ENCODE data around the gene RIMS1. TPM values are rescaled to one million over a fixed set of nuclear protein-coding genes. Genes with fewer than 3 reads are reported as not detected.

The RIMS1 gene
- total RNA-seq, 1 donor from 2014 or later: 0.48 TPM

- ATAC-seq: no peak
Measured at GRCh38 chr6:72111611-72112010, 225.3 kb downstream of the RIMS1 start.

- ATAC-seq: no peak
Measured at GRCh38 chr6:72130327-72130726, 244.0 kb downstream of the RIMS1 start.

- no peak for ATAC-seq
Measured at GRCh38 chr6:72132427-72132826, 246.1 kb downstream of the RIMS1 start.

- ATAC-seq: no peak
Measured at GRCh38 chr6:72132851-72133250, 246.5 kb downstream of the RIMS1 start.

DNA sequence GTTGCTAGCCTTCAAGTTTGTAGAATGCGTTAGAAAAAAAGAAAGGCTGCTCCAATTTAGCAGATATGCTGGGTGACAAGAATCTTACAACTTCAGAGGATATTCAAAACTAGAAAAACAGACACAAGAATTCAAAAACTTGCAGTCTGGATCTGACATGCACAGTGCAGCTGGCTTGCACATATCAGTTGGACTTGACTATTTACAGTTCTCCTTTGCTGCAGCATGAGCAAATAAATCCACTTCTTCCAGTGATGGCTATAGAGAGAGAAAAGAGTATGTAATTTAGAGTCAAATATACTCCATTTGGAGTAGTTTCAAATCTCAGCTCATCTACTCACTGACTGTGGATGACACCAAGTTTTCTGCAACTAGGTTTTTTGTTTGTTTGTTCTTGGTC is 247.0 kb downstream of the RIMS1 start:
- ATAC-seq: no peak

DNA sequence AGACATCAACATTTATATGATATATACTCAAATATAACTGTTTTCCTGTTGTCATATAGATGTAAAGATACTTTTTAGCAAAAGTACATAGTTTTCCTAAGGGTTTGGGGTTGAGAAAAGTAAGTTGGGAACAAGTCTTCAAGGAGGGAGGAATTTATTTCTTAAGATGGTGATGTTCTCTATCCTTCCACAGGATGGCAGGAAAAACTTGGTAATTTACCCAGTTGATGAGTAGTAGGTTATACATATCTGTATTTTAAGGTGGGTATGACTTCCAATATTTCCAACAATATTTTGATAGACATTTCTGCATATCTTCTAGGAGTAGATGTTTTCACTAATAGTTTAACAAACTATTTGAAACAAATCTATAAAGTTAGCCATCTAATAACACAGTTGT is 254.4 kb downstream of the RIMS1 start:
- ATAC-seq: no peak

GRCh38 chr6:72149715-72150114 is 263.4 kb downstream of the RIMS1 start:
- ATAC-seq: no peak

GRCh38 chr6:72151742-72152141 is 265.4 kb downstream of the RIMS1 start:
- ATAC-seq: no peak

DNA sequence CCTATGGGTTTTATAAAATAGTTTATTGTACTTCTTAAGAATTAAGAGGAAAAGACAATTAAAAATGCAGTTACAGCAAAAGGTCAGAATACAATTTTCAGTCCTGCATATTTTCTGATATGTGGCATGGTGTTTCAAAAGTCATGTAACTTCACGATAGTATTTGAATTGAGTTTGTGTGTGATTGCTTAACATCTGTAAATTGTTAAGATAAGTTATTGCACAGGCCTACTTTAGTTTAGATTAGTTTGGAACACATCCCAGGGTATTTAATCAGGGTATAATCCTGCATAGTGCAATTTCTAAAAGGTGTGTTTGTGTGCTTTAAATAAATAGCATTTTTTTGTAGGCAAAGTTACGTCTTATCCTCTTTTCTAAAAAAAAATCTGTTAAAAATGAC is 289.6 kb downstream of the RIMS1 start:
- ATAC-seq: no peak

DNA sequence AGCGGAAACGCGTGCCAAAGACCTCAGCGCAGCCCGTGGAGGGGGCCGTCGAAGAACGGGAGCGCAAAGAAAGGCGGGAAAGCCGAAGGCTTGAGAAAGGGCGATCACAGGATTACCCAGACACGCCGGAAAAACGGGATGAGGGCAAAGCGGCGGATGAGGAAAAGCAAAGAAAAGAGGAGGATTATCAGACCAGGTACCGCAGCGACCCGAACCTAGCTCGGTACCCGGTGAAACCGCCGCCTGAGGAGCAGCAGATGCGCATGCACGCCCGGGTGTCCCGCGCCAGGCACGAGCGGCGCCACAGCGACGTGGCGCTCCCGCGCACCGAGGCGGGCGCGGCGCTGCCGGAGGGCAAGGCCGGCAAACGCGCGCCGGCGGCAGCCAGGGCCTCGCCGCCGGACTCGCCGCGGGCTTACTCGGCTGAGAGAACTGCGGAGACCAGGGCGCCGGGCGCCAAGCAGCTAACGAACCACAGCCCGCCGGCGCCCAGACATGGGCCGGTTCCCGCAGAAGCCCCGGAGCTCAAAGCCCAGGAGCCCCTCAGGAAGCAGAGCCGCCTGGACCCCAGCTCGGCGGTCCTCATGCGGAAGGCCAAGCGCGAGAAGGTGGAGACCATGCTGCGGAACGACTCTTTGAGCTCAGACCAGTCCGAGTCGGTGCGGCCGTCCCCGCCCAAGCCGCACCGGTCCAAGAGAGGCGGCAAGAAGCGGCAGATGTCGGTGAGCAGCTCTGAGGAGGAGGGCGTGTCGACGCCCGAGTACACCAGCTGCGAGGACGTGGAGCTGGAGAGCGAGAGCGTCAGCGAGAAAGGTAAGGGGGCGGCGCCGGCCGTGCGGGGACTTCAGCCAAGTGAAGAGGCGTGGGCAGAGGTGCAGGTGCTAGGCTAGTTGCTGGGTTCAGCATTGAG is 296.2 kb downstream of the RIMS1 start:
- ATAC-seq: peak; percentile 73

GRCh38 chr6:72203983-72204382 is 317.6 kb downstream of the RIMS1 start:
- ATAC-seq: no peak

DNA sequence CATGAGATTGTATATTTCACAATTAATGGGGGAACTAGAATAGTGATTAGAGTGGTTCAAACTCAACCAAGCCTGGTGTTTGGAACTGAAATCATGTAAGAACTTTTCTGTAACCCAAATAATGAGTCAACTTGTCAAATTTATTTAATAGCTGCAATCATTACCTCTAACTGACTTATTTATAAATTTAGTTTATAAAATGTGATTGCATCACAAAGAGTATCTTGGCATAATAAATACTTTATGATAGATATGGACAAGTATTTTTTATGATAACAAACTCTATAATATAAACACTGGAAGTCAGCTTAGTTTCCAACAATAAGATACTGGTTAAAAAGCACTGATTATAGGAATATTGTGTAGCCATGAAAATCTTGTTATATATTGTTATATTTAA is 319.1 kb downstream of the RIMS1 start:
- no peak for ATAC-seq

DNA sequence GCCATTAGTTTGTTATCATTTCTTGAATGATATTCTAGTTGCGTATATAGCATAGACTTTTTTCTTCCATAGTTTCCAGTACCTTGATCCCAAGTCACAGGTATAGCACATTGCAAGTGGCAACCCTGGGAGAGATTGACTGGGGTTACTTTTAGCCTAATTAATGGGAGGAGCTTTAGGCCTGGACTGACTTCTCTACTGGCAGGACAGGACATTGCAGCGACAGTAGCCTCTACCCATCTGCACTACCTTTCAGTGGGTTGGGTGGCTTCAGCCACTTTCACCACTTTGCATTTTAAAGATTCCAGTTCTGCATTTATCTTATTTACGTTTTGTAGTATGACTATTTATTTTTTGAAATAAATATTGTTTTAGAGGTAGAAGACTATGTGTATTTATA is 320.3 kb downstream of the RIMS1 start:
- no peak for ATAC-seq

DNA sequence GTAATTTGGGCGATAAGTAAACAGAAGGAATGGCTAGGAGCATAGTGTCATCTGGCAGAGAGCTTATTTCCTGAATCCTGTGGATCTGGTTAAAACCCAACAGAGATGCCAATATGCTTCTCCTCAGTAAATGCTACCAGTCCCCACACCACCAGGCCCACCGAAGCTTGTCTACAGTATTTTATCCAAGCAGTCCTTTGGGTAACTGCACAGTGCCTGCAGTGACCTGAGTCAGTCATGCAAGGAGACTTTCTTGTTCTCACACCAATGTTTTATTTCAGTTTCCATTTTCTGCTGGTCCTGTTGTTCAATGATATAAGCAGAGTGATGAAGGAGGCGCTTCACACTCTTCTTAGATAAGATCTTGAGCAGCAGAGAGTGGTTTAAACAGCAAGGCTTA is 326.3 kb downstream of the RIMS1 start:
- ATAC-seq: no peak

DNA sequence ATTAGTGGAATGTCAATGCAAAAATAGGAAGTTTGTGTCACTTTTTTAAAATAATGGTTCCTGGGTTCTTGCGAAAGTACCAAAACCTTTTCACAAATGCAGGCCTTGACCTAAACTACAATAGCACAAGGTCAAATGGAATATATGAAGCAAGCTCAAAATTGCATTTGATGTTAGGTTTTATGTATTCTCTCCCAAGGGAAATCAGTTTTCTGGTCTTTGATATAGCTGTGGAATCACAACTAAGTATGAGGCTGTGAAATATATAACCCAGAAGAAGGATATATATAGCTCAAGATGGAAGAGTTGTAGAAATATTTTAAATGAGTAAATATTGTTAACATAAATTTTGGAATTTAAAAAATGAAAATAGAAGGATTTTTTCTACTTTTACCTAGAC is 327.3 kb downstream of the RIMS1 start:
- no peak for ATAC-seq

DNA sequence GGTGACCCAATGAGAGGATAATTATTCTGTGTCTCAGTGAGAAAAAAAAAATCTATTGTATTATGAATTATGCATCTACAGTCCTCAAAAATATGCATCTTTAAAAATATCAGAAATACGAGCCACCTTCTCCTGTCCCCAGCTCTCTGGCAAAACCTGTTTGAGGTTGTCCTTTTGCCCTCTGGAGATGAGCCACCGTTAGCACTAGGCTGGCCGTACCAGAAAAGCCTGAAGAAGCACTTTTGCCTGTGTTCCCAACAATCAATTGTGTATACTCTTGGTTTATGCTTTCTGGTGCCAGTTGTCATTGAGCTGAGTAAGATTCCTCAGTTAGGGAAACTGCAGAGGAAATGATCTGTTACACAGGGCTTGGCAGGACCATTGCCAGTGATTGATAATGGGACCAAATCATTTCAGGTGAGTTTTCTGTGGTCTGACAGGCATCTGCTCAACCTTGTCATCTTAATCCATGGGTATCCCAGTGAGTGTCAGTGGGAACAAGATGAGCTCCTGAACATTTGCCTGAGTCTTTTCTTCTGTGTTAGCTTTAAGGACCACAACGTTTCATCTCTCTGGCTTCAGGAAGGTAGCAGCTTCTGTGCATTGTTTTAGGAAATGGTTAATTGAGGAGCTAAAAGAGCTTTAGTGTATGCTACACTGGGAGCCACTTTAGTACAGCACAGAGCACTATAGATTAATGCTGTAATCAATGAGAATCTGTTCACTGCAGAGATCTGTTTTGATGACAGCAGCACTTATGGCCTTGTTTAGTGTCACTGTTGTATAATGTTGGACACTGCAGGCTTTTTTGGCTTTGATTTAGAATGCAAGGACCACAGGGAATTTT is 330.1 kb downstream of the RIMS1 start:
- peak; percentile 80 for ATAC-seq

- ATAC-seq: no peak
Measured at GRCh38 chr6:72217626-72218025, 331.3 kb downstream of the RIMS1 start.

DNA sequence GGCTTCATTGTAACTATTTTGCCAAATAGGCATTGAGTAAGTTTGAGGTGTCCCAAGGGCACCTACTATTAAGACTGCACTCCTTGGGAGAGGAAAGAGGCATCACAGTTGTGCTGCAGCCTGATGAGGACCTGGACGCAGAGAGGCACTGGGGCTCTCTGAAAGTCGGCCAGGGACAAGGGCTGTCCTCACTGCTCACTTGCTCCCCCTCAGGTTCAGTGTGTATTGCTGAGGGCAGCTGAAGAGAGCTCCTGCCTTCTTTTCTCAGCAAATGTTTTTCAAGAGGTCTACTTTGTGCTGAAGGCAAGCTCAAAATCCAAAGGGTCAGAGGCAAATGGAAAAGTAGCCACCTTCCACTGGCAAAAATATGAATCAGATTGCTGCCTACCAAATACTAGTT is 331.8 kb downstream of the RIMS1 start:
- ATAC-seq: no peak

GRCh38 chr6:72219536-72219935 is 333.2 kb downstream of the RIMS1 start:
- no peak for ATAC-seq

- ATAC-seq: no peak
Measured at GRCh38 chr6:72238021-72238420, 351.7 kb downstream of the RIMS1 start.

DNA sequence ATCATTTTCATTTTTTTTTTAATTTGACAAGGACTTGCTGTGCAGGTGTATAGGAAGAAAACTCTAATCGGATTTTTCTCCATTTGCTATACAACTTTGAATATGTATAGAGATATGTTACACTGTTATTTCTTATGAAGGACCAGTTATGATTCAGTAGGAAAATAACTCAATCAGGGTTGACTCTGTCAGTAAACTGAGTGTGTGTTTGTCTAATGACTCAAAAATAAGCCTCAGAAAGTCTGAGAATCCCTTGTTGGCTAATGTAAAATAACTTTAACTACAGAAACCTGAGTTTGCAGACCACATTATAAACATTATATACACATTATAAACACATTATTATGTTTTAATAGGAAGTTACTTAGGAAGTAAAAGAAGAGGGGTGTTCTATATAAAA is 352.6 kb downstream of the RIMS1 start:
- ATAC-seq: no peak

DNA sequence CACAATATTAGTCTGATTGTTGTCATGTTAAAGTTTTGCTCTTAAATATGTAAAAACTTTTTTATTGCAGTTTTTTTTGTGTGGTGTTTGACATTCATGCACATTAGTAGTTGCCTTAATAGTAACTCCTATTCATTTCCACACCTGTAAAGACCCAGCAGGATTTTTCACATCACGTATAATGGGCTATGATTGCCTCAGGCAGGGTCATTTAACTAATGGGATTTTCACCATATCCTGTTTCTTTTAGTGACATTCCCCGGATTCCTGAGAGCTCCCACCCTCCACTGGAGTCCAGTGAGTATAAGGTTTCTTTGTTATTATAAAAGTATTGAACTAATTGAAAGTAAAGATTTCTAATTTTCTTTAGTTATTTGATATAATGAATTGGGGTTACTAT is 359.2 kb downstream of the RIMS1 start:
- ATAC-seq: no peak

DNA sequence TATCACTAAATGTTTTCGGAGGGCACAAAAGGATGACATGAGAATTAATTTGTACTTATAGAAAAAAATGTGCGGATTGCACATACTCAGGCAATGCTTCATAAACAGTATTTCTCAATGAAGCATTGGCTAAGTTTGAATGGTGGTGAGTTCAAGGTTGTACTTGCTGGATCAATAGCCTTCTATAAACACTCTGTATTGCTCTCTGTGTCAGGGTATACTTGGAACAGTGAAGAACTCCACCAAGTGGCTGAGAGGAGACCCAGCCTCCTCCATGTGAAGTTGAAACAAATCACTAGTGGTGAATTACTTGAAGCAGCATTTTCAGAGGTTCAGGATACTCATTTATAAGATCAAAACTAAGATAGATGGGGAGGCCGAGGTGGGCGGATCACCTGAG is 360.6 kb downstream of the RIMS1 start:
- ATAC-seq: no peak

DNA sequence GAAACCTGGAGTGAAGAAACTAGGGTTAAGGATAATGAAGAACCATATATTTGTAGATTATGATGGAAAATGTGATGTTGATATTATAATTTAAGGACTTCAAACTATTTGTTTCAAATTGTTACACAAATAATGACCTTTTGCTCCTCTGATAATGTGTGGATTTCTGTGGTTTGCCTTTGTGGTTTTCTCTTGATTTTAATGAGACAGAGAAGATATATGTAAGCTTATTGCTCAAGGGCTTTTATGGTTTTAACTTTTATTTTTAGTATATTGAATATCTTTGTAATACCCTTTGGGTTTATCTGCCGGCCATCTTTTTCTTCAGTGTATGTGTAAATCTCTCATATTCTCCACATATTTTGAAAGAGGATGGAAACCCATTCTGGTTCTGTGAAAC is 362.3 kb downstream of the RIMS1 start:
- no peak for ATAC-seq
